HG03103 (cell line): ENCODE measurements around the gene FAM25A.
"Not testable (repeated sequence)": the region's sequence is repeated elsewhere in the genome, so short reads cannot be mapped to it uniquely, and the experiment has no call there.

Source experiments
- ATAC-seq: cut with Tn5 transposase; IDR thresholded peaks from one replicate; pipeline ENCODE4 v1.9.1; 2021; ENCODE audit warnings: low read depth; ENCODE audit not compliant: unreplicated experiment

The FAM25A gene

GRCh38 chr10:87009134-87009696 lies 10.9 kb upstream of the FAM25A start:
- ATAC-seq, result not testable (repeated sequence)

GRCh38 chr10:87013528-87013927 lies 6.6 kb upstream of the FAM25A start:
- not testable (repeated sequence) for ATAC-seq

- ATAC-seq, result not testable (repeated sequence)
Observed at GRCh38 chr10:87014986-87015716, 4.9 kb upstream of the FAM25A start.

GRCh38 chr10:87018127-87018526 lies 2.0 kb upstream of the FAM25A start:
- ATAC-seq, result not testable (repeated sequence)

- ATAC-seq, result not testable (repeated sequence)
Observed at GRCh38 chr10:87019066-87019465, 1.0 kb upstream of the FAM25A start.

GRCh38 chr10:87019504-87019903 lies 590 bp upstream of the FAM25A start:
- ATAC-seq, result not testable (repeated sequence)

GRCh38 chr10:87025285-87025958 lies 5.3 kb downstream of the FAM25A start:
- not testable (repeated sequence) for ATAC-seq

GRCh38 chr10:87026747-87027508 lies 6.8 kb downstream of the FAM25A start:
- ATAC-seq, result not testable (repeated sequence)

GRCh38 chr10:87030419-87030818 lies 10.3 kb downstream of the FAM25A start:
- not testable (repeated sequence) for ATAC-seq

- ATAC-seq, result no peak
Observed at GRCh38 chr10:87030912-87031635, 11.0 kb downstream of the FAM25A start.

GRCh38 chr10:87036623-87037022 lies 16.5 kb downstream of the FAM25A start:
- ATAC-seq, result no peak

GRCh38 chr10:87038286-87038717 lies 18.2 kb downstream of the FAM25A start:
- no peak for ATAC-seq

GRCh38 chr10:87038786-87039185 lies 18.7 kb downstream of the FAM25A start:
- ATAC-seq, result no peak

- not testable (repeated sequence) for ATAC-seq
Observed at GRCh38 chr10:87043579-87043978, 23.5 kb downstream of the FAM25A start.

- no peak for ATAC-seq
Observed at GRCh38 chr10:87045434-87045938, 25.4 kb downstream of the FAM25A start.

- ATAC-seq, result no peak
Observed at GRCh38 chr10:87053111-87053510, 33.0 kb downstream of the FAM25A start.

- ATAC-seq, result no peak
Observed at GRCh38 chr10:87053577-87054181, 33.6 kb downstream of the FAM25A start.

GRCh38 chr10:87054373-87055295 lies 34.5 kb downstream of the FAM25A start:
- no peak for ATAC-seq

- ATAC-seq, result no peak
Observed at GRCh38 chr10:87058171-87058570, 38.1 kb downstream of the FAM25A start.
